ENCODE results near the gene PARP1. TPM values are rescaled to one million over a fixed set of nuclear protein-coding genes. Genes with fewer than 3 reads are reported as not detected.

Gene PARP1
- total RNA-seq, 1 donor from 2014 or later: 140 TPM

DNA sequence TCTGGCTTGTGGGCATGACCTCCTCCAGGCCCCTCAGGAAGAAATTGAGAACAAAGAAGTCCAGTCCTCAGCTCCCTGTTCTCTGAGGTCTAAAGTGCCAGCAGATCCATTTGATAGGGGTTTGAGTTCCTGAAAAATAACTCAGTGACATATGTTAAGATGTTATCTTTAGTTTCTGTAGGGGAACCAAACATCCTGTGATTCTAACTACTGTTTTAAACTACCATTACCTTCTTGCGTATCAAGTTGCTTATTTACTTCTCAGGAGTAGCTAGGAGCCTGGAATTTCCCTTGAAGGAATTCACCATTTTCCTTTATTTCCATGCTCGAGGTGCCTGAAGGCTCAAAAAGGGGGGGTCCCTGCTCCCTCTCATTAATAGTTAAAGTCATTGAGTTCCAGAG is 80.1 kb downstream of the PARP1 start:
- intact Hi-C loops (cut with micrococcal nuclease): no loop called here
- no peak for ATAC-seq
- DNase-seq: no peak

DNA sequence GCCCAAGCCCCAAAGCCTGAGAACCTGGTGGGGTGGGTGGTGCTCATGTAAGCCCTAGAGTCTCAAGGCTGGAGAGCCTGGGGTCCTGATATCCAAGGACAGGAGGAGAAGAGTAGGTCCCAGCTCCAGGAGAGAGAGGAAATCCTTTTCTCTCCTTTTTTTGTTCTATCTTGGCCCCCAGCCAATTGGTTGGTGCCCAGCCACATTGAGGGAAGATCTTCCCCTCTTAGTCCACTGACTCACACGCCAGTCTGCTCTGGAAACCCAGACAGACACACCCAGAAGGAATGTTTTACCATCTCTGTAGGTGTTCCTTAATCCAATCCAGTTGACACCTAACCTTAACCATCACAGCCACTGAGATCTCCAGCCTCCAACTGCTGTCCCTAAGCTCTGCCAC is 82.7 kb downstream of the PARP1 start:
- ATAC-seq (no peak), DNase-seq (no peak)
- intact Hi-C loops (cut with micrococcal nuclease): no loop called here

DNA sequence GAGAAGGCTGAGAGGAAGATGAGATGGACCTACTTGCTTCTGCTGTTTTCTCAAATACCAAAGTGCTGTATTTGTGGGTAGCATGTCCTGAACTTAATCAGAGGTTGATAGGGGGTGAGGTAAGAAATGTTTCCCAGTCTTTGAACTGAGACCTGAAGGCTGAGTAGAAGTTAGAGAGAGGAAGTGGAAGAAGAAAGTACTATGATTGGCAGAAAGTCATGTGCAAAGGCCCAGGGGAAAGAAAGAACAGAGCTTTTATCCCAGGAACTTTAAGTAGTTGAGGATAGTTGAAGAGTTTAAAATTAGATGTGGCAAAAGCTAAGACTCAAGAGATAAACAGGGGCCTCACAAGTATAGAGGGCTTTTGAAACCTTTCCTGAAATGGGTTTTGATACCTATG is 83.4 kb downstream of the PARP1 start:
- ATAC-seq (no peak), DNase-seq (no peak)
- intact Hi-C loops (cut with micrococcal nuclease): no loop called here

GRCh38 chr1:226322986-226323385 is 84.9 kb downstream of the PARP1 start:
- ATAC-seq (no peak), DNase-seq (no peak)
- intact Hi-C loops (cut with micrococcal nuclease): no loop called here

GRCh38 chr1:226320930-226321329 is 87.0 kb downstream of the PARP1 start:
- intact Hi-C loops (cut with micrococcal nuclease): no loop called here
- DNase-seq: no peak
- ATAC-seq: no peak

- DNase-seq: no peak
- no peak for ATAC-seq
- intact Hi-C loops (cut with micrococcal nuclease): no loop called here
Measured at GRCh38 chr1:226318471-226318870, 89.4 kb downstream of the PARP1 start.

DNA sequence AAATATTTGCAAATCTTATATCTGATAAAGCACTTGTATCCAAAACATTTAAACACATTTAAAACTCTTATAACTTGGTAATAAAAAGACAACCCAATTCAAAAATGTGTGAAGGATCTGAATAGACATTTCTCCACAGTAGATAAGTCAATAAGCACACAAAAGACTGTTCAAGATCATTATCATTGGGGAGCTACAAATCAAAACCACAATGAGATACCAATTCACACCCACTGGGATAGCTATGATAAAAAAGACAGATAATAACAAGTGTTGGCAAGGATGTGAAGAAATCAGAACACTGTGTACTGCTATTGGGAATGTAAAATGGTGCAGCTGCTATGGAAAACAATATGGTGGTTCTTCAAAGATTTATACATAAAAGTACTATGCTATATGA is 93.8 kb downstream of the PARP1 start:
- ATAC-seq: no peak
- intact Hi-C loops (cut with micrococcal nuclease): no loop called here
- no peak for DNase-seq

- intact Hi-C loops (cut with micrococcal nuclease): no loop called here
- DNase-seq (no peak), ATAC-seq (no peak)
Measured at GRCh38 chr1:226312065-226312464, 95.8 kb downstream of the PARP1 start.

DNA sequence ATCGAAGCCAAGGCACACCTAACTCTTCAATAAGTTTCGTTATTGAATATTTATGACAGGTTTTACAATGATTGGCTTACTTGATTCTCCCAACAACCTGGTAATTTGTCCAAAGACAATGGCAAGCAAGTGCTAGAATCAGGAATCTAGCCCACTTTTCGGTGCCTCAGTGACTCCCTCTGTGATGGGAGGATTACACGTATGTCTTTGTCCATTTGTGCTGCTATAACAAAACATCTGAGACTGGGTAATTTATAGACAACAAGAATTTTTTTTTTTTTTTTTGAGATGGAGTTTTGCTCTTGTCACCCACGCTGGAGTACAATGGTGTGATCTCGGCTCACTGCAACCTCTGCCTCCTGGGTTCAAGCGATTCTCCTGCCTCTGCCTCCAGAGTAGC is 96.5 kb downstream of the PARP1 start:
- intact Hi-C loops (cut with micrococcal nuclease): no loop called here
- no peak for ATAC-seq
- DNase-seq: no peak

Other genes starting within 250 kb of the PARP1 start
- 30.1 TPM for gene ACBD3, start 221.4 kb downstream of the PARP1 start, total RNA-seq
- gene MIXL1, start 184.4 kb downstream of the PARP1 start, total RNA-seq: not detected
- gene LIN9, start 98.9 kb downstream of the PARP1 start, total RNA-seq: 20.4 TPM
- 1.3 TPM for gene STUM, start 140.7 kb upstream of the PARP1 start, total RNA-seq

All from left ventricle myocardium superior (tissue), 1 donor.